ENCODE results near the gene FRMD3.

Gene FRMD3

GRCh38 chr9:83468821-83469220, 69.4 kb downstream of the FRMD3 start:
- DNase-seq (ENCODE audit: low spot score): no peak
- TF ChIP-seq, protein P1, sequence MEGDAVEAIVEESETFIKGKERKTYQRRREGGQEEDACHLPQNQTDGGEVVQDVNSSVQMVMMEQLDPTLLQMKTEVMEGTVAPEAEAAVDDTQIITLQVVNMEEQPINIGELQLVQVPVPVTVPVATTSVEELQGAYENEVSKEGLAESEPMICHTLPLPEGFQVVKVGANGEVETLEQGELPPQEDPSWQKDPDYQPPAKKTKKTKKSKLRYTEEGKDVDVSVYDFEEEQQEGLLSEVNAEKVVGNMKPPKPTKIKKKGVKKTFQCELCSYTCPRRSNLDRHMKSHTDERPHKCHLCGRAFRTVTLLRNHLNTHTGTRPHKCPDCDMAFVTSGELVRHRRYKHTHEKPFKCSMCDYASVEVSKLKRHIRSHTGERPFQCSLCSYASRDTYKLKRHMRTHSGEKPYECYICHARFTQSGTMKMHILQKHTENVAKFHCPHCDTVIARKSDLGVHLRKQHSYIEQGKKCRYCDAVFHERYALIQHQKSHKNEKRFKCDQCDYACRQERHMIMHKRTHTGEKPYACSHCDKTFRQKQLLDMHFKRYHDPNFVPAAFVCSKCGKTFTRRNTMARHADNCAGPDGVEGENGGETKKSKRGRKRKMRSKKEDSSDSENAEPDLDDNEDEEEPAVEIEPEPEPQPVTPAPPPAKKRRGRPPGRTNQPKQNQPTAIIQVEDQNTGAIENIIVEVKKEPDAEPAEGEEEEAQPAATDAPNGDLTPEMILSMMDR (IDR thresholded peaks at IDR 0.05; ENCODE audit: borderline replicate concordance, control extremely low read depth, extremely low read depth, insufficient read depth, missing control alignments): no peak
- in situ Hi-C loops (cut with MboI; ENCODE audit: low sequenced_read_pairs, unreplicated experiment): no loop called here

DNA sequence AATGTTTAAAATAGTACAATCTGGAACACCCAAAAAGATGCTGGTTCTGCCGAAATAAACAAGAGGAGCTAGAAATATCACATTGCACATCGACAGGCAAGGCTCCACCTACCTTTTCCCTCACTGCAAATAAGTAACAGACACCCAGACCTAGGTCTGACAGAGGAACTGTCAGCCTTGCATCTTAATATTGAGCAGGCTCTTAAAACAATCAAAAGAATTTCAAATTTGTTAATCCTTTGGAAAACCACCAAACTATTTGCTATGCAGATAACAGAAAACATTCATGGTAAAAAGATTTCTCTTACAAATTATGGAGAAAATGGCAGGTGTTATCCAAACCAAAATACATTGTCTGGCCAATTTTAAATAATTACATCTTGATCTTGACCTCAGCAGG, 71.3 kb downstream of the FRMD3 start:
- TF ChIP-seq, protein P1 (IDR thresholded peaks at IDR 0.05; ENCODE audit: borderline replicate concordance, control extremely low read depth, extremely low read depth, insufficient read depth, missing control alignments): no peak
- DNase-seq (ENCODE audit: low spot score): no peak
- in situ Hi-C loops (cut with MboI; ENCODE audit: low sequenced_read_pairs, unreplicated experiment): no loop called here

DNA sequence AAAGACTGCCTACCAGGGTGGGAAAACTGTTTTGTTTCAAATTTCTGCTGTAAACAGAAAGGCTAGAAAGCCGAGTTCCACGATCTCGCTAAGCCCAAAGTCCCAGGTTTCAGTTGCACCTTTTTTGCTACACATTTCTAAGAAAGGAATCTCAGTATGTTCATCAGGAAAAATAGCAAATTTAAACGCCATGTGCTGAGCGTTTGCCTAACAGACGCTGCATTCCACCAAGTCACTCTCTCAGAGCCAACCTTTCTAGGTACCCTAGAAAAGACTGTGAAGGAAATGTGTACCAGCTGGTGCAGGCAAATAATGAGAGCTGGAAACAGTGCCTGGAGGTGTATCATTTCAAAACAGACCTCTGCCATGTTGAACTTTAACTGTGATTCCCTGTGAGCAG, 71.8 kb downstream of the FRMD3 start:
- DNase-seq (ENCODE audit: low spot score): no peak
- TF ChIP-seq, protein P1 (IDR thresholded peaks at IDR 0.05; ENCODE audit: borderline replicate concordance, control extremely low read depth, extremely low read depth, insufficient read depth, missing control alignments): no peak
- in situ Hi-C loops (cut with MboI; ENCODE audit: low sequenced_read_pairs, unreplicated experiment): no loop called here

DNA sequence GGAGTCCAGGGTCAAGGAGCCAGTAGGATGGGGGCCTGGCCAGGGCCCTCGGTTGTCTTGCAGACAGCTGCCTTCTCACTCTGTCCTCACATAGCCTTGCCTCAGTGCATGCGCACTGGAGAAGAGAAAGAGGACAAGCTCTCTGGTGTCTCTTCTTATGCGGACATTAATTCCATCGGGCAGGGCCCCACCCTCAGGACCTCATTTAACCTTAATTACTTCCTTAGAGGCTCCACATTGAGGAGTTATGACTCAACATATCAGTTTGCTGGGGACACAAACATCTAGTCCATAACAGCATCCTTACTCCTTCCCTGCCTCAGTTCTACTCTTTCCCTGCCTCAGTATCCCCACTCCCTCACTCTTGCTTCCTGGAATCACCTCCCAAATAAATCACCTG, 78.4 kb downstream of the FRMD3 start:
- DNase-seq (ENCODE audit: low spot score): no peak
- in situ Hi-C loops (cut with MboI; ENCODE audit: low sequenced_read_pairs, unreplicated experiment): no loop called here
- TF ChIP-seq, protein P1 (IDR thresholded peaks at IDR 0.05; ENCODE audit: borderline replicate concordance, control extremely low read depth, extremely low read depth, insufficient read depth, missing control alignments): no peak

- TF ChIP-seq, protein P1 (IDR thresholded peaks at IDR 0.05; ENCODE audit: borderline replicate concordance, control extremely low read depth, extremely low read depth, insufficient read depth, missing control alignments): no peak
- no peak for DNase-seq (ENCODE audit: low spot score)
- in situ Hi-C loops (cut with MboI; ENCODE audit: low sequenced_read_pairs, unreplicated experiment): no loop called here
These were observed 79.7 kb downstream of the FRMD3 start for GRCh38 chr9:83458530-83458929.

- DNase-seq (ENCODE audit: low spot score): no peak
- in situ Hi-C loops (cut with MboI; ENCODE audit: low sequenced_read_pairs, unreplicated experiment): no loop called here
- TF ChIP-seq, protein P1 (IDR thresholded peaks at IDR 0.05; ENCODE audit: borderline replicate concordance, control extremely low read depth, extremely low read depth, insufficient read depth, missing control alignments): no peak
These were observed 81.2 kb downstream of the FRMD3 start for GRCh38 chr9:83457005-83457404.

DNA sequence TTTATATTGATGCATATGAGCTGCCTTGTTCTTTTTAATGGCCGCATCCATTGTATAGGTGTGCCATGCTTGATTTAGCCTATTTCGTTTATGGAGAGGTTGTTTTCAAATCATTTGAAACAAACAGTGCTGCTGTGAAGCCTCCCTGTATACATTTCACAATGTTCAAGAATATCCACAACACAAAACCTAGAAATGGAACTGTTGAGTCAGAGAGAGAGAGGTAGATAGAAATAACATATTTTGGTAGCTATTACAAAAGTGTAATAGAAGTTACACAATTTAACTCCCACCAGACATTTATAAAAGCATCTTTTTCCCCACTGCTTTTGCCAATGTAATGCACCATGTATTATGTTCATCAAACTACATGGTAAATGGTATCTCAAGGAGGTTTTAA, 82.0 kb downstream of the FRMD3 start:
- in situ Hi-C loops (cut with MboI; ENCODE audit: low sequenced_read_pairs, unreplicated experiment): no loop called here
- TF ChIP-seq, protein P1 (IDR thresholded peaks at IDR 0.05; ENCODE audit: borderline replicate concordance, control extremely low read depth, extremely low read depth, insufficient read depth, missing control alignments): no peak
- DNase-seq (ENCODE audit: low spot score): no peak
